ENCODE data around the gene ELF1.

The ELF1 gene

GRCh38 chr13:40971321-40971720, 47.8 kb downstream of the ELF1 start:
- Histone ChIP-seq H3K27me3 (ENCODE audit: control insufficient read depth in 1 of 2, insufficient read depth in 1 of 2, low read length in 2 of 2) (no peaks in the 10 kb centered on the region), H3K4me2 (ENCODE audit: low read length, poor library complexity, severe bottlenecking) (no peak overlapping the region), H3K9ac (ENCODE audit: low read length) (no peak overlapping the region)

GRCh38 chr13:40970803-40971202, 48.3 kb downstream of the ELF1 start:
- WGBS: 94% methylated on average over 2 of the region's 4 CpGs
- H3K27ac ChIP-seq (ENCODE audit: low read length, poor library complexity, severe bottlenecking): no peak overlapping the region
- peaks cover 0 to under 1% of the 10 kb centered on the region in 2 experiments for H3K36me3 ChIP-seq (ENCODE audit: control insufficient read depth in 1 of 2, insufficient read depth in 2 of 2, low read depth in 1 of 2, low read length in 2 of 2)

More at GRCh38 chr13:40971321-40971720, 47.8 kb downstream of the ELF1 start:
- no peaks in the 10 kb centered on the region for H3K9me3 ChIP-seq (ENCODE audit: control insufficient read depth, low read length)
- no peak overlapping the region for H2AK5ac ChIP-seq (ENCODE audit: low read length, severe bottlenecking)
- H3K79me1 ChIP-seq (replicated peaks; ENCODE audit: low read length, poor library complexity, severe bottlenecking): no peaks in the 10 kb centered on the region
- H3K36me3 ChIP-seq (ENCODE audit: control insufficient read depth in 1 of 2, insufficient read depth in 2 of 2, low read depth in 1 of 2, low read length in 2 of 2): peaks cover 0 to 6% of the 10 kb centered on the region in 2 experiments
- no peak overlapping the region for H2BK12ac ChIP-seq (ENCODE audit: low read length in 2 of 2)
- no peak overlapping the region for H3K4me3 ChIP-seq (ENCODE audit: insufficient read depth in 1 of 2, low read depth in 1 of 2, low read length in 2 of 2)
- H3K18ac ChIP-seq (ENCODE audit: low read depth in 1 of 2, low read length in 2 of 2): no peak overlapping the region
- no peak overlapping the region for H2BK15ac ChIP-seq (ENCODE audit: low read depth, poor library complexity, severe bottlenecking)
- no peak overlapping the region for H2AFZ ChIP-seq (ENCODE audit: low read depth, low read length)
- WGBS: 96% methylated on average over 4 of the region's 4 CpGs
- no peak overlapping the region for H4K91ac ChIP-seq (ENCODE audit: low read length)
- no peak overlapping the region for H3K14ac ChIP-seq (ENCODE audit: low read length in 2 of 2)
- H3K4me1 ChIP-seq (ENCODE audit: control insufficient read depth, insufficient read depth, low read depth, low read length): peaks cover 6% of the 10 kb centered on the region
- H4K8ac ChIP-seq (ENCODE audit: low read length): no peak overlapping the region
- H2BK5ac ChIP-seq (ENCODE audit: low read depth, low read length, poor library complexity, severe bottlenecking): no peak overlapping the region
- no peak for DNase-seq
- H2BK120ac ChIP-seq (ENCODE audit: low read depth, low read length): no peak overlapping the region
- no peak overlapping the region for H3K23ac ChIP-seq (ENCODE audit: low read length in 2 of 2)
- no peak overlapping the region for H3K27ac ChIP-seq (ENCODE audit: low read length, poor library complexity, severe bottlenecking)
- H3K4ac ChIP-seq (ENCODE audit: low read depth in 1 of 2, low read length in 2 of 2): no peak overlapping the region

GRCh38 chr13:40969169-40969901, 49.8 kb downstream of the ELF1 start:
- Histone ChIP-seq H3K4me1 (ENCODE audit: control insufficient read depth, insufficient read depth, low read depth, low read length) (peaks cover 6% of the 10 kb centered on the region), H3K79me1 (replicated peaks; ENCODE audit: low read length, poor library complexity, severe bottlenecking) (peaks cover 2% of the 10 kb centered on the region), H3K4ac (ENCODE audit: low read depth in 1 of 2, low read length in 2 of 2) (no peak overlapping the region), H2BK5ac (ENCODE audit: low read depth, low read length, poor library complexity, severe bottlenecking) (no peak overlapping the region), H2BK120ac (ENCODE audit: low read depth, low read length) (no peak overlapping the region), H3K4me3 (ENCODE audit: insufficient read depth in 1 of 2, low read depth in 1 of 2, low read length in 2 of 2) (no peak overlapping the region), H3K18ac (ENCODE audit: low read depth in 1 of 2, low read length in 2 of 2) (no peak overlapping the region), H3K9ac (ENCODE audit: low read length) (no peak overlapping the region), H4K8ac (ENCODE audit: low read length) (no peak overlapping the region), H3K14ac (ENCODE audit: low read length in 2 of 2) (no peak overlapping the region), H3K9me3 (ENCODE audit: control insufficient read depth, low read length) (no peaks in the 10 kb centered on the region), H3K4me2 (ENCODE audit: low read length, poor library complexity, severe bottlenecking) (no peak overlapping the region), H3K27me3 (ENCODE audit: control insufficient read depth in 1 of 2, insufficient read depth in 1 of 2, low read length in 2 of 2) (no peaks in the 10 kb centered on the region), H3K36me3 (ENCODE audit: control insufficient read depth in 1 of 2, insufficient read depth in 2 of 2, low read depth in 1 of 2, low read length in 2 of 2) (no peaks in the 10 kb centered on the region), H4K91ac (ENCODE audit: low read length) (no peak overlapping the region), H2AFZ (ENCODE audit: low read depth, low read length) (no peak overlapping the region), H3K27ac (ENCODE audit: low read length, poor library complexity, severe bottlenecking) (no peak overlapping the region), H2BK15ac (ENCODE audit: low read depth, poor library complexity, severe bottlenecking) (no peak overlapping the region), H3K23ac (ENCODE audit: low read length in 2 of 2) (no peak overlapping the region), H2AK5ac (ENCODE audit: low read length, severe bottlenecking) (no peak overlapping the region), H2BK12ac (ENCODE audit: low read length in 2 of 2) (no peak overlapping the region)
- no peak for DNase-seq
- 100% methylated on average over 2 of the region's 4 CpGs for WGBS

More at GRCh38 chr13:40970803-40971202, 48.3 kb downstream of the ELF1 start:
- Histone ChIP-seq H2BK15ac (ENCODE audit: low read depth, poor library complexity, severe bottlenecking) (no peak overlapping the region), H2AFZ (ENCODE audit: low read depth, low read length) (no peak overlapping the region), H2BK120ac (ENCODE audit: low read depth, low read length) (no peak overlapping the region), H2BK5ac (ENCODE audit: low read depth, low read length, poor library complexity, severe bottlenecking) (no peak overlapping the region), H3K9ac (ENCODE audit: low read length) (no peak overlapping the region), H3K9me3 (ENCODE audit: control insufficient read depth, low read length) (no peaks in the 10 kb centered on the region), H4K8ac (ENCODE audit: low read length) (no peak overlapping the region), H2AK5ac (ENCODE audit: low read length, severe bottlenecking) (no peak overlapping the region), H3K27me3 (ENCODE audit: control insufficient read depth in 1 of 2, insufficient read depth in 1 of 2, low read length in 2 of 2) (no peaks in the 10 kb centered on the region), H3K14ac (ENCODE audit: low read length in 2 of 2) (no peak overlapping the region), H3K18ac (ENCODE audit: low read depth in 1 of 2, low read length in 2 of 2) (no peak overlapping the region), H3K4me1 (ENCODE audit: control insufficient read depth, insufficient read depth, low read depth, low read length) (peaks cover 6% of the 10 kb centered on the region), H4K91ac (ENCODE audit: low read length) (no peak overlapping the region), H3K23ac (ENCODE audit: low read length in 2 of 2) (no peak overlapping the region), H3K4me2 (ENCODE audit: low read length, poor library complexity, severe bottlenecking) (no peak overlapping the region), H3K4me3 (ENCODE audit: insufficient read depth in 1 of 2, low read depth in 1 of 2, low read length in 2 of 2) (no peak overlapping the region), H2BK12ac (ENCODE audit: low read length in 2 of 2) (no peak overlapping the region), H3K79me1 (replicated peaks; ENCODE audit: low read length, poor library complexity, severe bottlenecking) (no peaks in the 10 kb centered on the region), H3K4ac (ENCODE audit: low read depth in 1 of 2, low read length in 2 of 2) (no peak overlapping the region)
- no peak for DNase-seq

- WGBS: 100% methylated on average over 2 of the region's 2 CpGs
- no peaks in the 10 kb centered on the region for H3K9me3 ChIP-seq (ENCODE audit: control insufficient read depth, low read length)
- no peak overlapping the region for H2AK5ac ChIP-seq (ENCODE audit: low read length, severe bottlenecking)
- peaks cover 6% of the 10 kb centered on the region for H3K4me1 ChIP-seq (ENCODE audit: control insufficient read depth, insufficient read depth, low read depth, low read length)
- no peak overlapping the region for H2BK15ac ChIP-seq (ENCODE audit: low read depth, poor library complexity, severe bottlenecking)
- H2AFZ ChIP-seq (ENCODE audit: low read depth, low read length): no peak overlapping the region
- no peak overlapping the region for H3K27ac ChIP-seq (ENCODE audit: low read length, poor library complexity, severe bottlenecking)
- H3K36me3 ChIP-seq (ENCODE audit: control insufficient read depth in 1 of 2, insufficient read depth in 2 of 2, low read depth in 1 of 2, low read length in 2 of 2): no peaks in the 10 kb centered on the region
- no peak overlapping the region for H3K4me3 ChIP-seq (ENCODE audit: insufficient read depth in 1 of 2, low read depth in 1 of 2, low read length in 2 of 2)
- H3K27me3 ChIP-seq (ENCODE audit: control insufficient read depth in 1 of 2, insufficient read depth in 1 of 2, low read length in 2 of 2): no peaks in the 10 kb centered on the region
- H3K79me1 ChIP-seq (replicated peaks; ENCODE audit: low read length, poor library complexity, severe bottlenecking): peaks cover 3% of the 10 kb centered on the region
- no peak overlapping the region for H3K4ac ChIP-seq (ENCODE audit: low read depth in 1 of 2, low read length in 2 of 2)
- no peak overlapping the region for H3K4me2 ChIP-seq (ENCODE audit: low read length, poor library complexity, severe bottlenecking)
- H2BK12ac ChIP-seq (ENCODE audit: low read length in 2 of 2): no peak overlapping the region
- H2BK5ac ChIP-seq (ENCODE audit: low read depth, low read length, poor library complexity, severe bottlenecking): no peak overlapping the region
- H3K9ac ChIP-seq (ENCODE audit: low read length): no peak overlapping the region
- H4K8ac ChIP-seq (ENCODE audit: low read length): no peak overlapping the region
- H3K23ac ChIP-seq (ENCODE audit: low read length in 2 of 2): no peak overlapping the region
- no peak overlapping the region for H3K18ac ChIP-seq (ENCODE audit: low read depth in 1 of 2, low read length in 2 of 2)
- no peak overlapping the region for H4K91ac ChIP-seq (ENCODE audit: low read length)
- H3K14ac ChIP-seq (ENCODE audit: low read length in 2 of 2): no peak overlapping the region
- DNase-seq: no peak
- no peak overlapping the region for H2BK120ac ChIP-seq (ENCODE audit: low read depth, low read length)
Measured at GRCh38 chr13:40968416-40969000, 50.6 kb downstream of the ELF1 start.
